GM12801 (cell line): ENCODE results near the gene ATP5F1E.

ENCODE experiments used
- TF ChIP-seq, protein P1 (sequence below): IDR thresholded peaks from one replicate; pipeline ENCODE4 v1.5.1; 2011; ENCODE audit warnings: control low read depth; ENCODE audit not compliant: insufficient read length; ENCODE audit errors: extremely low read depth

ATP5F1E gene

DNA sequence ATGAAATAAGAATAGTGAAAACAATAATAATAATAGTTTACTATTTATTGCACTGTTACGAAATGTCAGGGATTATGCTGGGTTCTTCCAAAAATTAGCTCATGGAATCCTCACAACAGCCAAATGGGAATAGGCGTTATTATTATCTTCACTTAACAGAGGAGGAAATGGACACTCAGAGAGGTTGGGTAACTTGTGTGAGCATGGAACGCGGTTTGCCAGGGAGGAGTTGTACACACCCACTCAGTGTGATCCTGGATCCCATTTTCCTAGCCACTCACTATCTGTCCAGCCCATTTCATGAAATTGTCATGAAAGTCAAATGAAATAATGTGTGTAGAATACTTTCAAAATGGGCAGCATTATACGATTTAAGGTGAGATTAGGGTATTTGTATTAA, 46.5 kb downstream of the ATP5F1E start:
- TF ChIP-seq, protein P1, sequence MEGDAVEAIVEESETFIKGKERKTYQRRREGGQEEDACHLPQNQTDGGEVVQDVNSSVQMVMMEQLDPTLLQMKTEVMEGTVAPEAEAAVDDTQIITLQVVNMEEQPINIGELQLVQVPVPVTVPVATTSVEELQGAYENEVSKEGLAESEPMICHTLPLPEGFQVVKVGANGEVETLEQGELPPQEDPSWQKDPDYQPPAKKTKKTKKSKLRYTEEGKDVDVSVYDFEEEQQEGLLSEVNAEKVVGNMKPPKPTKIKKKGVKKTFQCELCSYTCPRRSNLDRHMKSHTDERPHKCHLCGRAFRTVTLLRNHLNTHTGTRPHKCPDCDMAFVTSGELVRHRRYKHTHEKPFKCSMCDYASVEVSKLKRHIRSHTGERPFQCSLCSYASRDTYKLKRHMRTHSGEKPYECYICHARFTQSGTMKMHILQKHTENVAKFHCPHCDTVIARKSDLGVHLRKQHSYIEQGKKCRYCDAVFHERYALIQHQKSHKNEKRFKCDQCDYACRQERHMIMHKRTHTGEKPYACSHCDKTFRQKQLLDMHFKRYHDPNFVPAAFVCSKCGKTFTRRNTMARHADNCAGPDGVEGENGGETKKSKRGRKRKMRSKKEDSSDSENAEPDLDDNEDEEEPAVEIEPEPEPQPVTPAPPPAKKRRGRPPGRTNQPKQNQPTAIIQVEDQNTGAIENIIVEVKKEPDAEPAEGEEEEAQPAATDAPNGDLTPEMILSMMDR, result no peak

DNA sequence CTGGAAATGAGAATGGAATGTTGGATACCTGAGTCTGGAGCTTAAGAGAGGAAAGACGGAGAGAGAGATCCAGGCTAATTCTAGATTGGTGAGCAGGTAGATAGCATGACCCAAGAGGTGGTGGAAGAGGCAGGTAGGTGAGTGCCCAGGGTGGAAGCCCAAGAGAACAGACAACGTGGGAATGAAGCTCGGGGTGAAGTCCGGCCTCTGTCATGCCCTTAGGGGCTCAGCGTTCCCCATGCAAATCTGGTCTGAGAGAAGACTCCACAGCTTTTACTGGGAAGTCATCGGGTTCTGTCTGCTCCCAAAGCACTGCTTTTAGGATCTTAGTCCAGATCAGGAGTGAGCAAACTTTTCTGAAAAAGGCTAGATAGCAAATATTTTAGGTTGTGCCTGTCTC, 47.4 kb downstream of the ATP5F1E start:
- TF ChIP-seq, protein P1, result no peak

DNA sequence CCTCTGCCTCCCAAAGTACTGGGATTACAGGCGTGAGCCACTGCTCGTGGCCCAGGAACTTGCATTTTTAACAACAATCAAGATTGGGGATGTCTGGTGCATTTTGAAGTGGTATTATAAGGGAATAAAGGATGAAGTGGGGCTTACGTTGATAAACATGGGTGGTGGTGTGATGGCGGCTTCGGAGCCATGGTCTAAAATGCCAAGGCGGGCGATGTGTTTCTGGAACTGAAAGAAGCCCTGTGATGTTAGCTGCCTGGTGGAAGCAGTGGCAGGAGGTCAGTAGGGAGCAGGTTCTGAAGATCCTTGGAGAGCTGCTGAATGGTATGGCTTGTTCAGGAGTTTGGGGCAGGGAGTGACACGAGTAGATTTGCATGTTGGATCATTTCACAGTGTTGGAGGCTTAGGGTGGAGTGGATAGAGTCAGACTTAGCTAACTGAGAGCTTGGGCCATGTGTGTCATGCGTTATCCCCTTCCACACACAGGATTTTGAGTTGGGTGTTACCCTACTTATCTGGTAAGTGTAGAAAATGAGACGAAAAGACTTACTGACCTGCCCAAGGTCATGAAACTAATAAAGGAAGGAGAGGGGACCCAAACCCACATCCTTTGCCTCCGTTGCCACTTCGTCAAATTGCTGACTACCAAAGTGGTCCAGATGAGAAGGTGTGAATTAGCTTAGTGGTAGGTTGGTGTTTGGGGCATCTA, 49.6 kb downstream of the ATP5F1E start:
- TF ChIP-seq, protein P1, result no peak

DNA sequence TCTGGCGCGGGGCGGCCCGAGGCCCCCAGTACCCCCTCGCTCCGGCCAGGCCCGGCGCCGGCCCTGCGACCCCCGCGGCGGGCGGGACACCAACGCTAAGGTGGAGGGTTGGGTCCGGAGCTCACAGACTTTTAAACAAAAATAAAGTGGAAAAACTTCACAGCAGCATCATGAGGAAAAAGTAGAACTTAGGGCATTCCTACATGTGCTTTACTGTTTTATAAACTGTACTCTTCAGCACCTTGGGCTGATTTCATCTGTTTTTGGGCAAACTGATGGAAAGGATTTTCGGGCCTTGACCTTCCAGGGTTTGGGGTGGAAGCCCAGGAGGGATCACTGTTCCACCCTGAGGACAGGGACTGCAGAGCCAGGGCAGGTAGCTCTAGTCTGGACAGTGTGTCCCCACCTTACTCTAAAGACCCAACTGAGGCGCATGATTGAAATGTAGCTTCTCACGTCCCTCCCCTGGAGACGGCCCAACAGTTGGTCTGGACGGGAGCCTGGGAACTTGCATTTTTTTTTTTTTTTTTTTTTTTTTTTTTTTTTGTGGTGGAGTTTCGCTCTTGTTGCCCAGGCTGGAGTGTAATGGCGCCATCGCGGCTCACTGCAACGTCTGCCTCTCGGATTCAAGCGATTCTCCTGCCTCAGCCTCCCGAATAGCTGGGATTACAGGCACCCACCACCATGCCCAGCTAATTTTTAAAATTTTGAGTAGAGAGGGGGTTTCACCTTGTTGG, 50.3 kb downstream of the ATP5F1E start:
- TF ChIP-seq, protein P1, result no peak

DNA sequence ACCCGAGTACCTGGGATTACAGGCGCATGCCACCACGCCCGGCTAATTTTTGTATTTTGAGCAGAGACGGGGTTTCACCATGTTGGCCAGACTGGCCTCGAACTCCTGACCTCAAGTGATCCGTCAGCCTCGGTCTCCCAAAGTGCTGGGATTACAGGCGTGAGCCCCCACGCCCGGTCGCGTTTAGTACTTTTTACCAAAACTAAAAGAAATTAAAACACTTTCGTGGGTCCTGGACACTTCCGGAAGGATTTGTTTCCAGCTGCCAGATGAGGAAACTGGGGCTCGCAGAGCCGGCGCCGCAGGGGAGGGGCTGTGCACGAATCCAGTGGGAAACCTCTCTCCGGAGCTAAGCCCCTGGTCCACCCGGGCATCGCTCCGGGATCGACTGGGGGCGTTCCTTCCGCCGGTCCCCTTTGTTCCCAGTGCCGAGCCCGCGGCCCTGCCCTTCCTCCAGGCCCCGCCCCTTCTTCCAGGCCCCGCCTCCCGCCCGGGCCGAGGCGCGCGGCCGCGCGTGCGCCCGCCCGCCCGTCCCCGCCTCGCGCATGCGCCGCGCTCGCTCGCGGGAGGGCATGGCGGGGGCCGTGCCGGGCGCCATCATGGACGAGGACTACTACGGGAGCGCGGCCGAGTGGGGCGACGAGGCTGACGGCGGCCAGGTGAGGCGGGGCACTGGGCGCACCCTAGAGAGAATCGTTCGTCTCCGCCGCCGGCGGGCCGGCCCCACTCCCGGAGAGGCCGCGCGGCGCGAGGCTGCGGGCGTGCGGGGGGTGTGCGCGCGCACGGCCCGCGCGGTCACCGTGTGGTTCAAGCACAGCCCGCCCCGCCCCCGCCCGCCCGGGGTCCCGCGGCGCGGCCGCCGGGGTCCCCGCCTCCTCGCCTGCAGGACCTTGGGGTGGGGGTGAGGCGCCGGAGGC, 51.2 kb downstream of the ATP5F1E start, which contains the start of gene NELFCD:
Gene NELFCD (plus strand): TSS at position 546 of the 917 bp plus-strand sequence. CDS start 54 bp downstream, at position 600.
- TF ChIP-seq, protein P1, result no peak

DNA sequence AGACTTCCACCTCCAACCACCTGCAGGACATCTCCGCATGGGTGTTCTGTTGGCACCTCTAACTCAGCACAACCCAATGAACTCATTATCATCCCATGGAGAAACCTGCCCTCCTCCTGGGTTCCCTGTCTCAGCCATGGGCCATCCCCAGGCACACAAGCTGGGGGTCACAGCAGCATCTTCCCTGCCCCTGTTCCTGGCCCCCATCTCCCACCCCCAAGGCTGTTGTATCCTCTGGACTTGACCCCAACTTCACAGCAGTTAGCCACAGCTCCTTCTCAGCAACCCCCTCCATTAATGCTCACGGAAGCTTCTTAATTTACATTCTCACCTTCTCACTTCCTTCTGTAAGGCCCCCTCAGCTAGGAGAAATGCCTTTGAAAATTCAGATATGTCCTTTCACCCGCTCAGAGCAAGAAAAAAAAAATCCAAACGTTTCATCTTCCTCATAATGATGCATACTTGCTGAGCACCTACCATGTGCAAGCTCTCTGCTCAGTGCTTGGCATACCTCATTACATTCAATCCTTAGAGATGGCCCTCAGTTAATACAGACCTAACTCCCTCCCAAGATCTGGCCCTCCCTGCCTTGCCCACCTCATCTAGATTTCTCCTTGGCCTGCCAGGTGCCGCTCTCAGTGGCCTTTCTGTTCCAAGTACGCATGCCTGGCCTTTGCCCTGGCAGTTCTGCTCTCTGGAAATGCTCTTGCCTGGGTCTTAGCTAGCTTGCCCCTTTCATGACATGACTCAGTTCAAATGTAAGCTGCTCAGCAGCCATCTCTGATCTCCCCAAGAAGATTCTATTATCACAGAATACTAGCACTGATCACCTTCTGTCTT, 53.6 kb downstream of the ATP5F1E start:
- TF ChIP-seq, protein P1, result no peak
